B cell (primary cell): ENCODE measurements around the gene TMEM239. TPM values are rescaled to one million over a fixed set of nuclear protein-coding genes. Genes with fewer than 3 reads are reported as not detected.

Source experiments
- ATAC-seq: fragments of 200-7000 bp; cut with Tn5 transposase; one replicate; pipeline ENCODE4 v1.10.0; 2021; ENCODE audit warnings: low read depth, mild to moderate bottlenecking, moderate number of reproducible peaks, moderate library complexity
- CTCF ChIA-PET: fragments of 350-600 bp; sonication (Branson Sonifier 250); formaldehyde crosslinking; loops from one replicate; lab custom pipeline; 2021; ENCODE audit warnings: antibody characterized with exemption, inconsistent platforms; lab: Charles Lee
- POLR2A ChIA-PET: fragments of 350-600 bp; sonication (Branson Sonifier 250); formaldehyde crosslinking; loops from one replicate; lab custom pipeline; 2021; ENCODE audit warnings: antibody characterized with exemption; lab: Charles Lee
- DNase-seq: peaks from one replicate; pipeline ENCODE4 v3.0.0; 2013
- H2AFZ ChIP-seq: 2 replicates; pipeline ENCODE4 v1.6.1; 2012; ENCODE audit warnings: mild to moderate bottlenecking, low read depth, low read length; ENCODE audit not compliant: insufficient read depth, poor library complexity, severe bottlenecking
- H3K27ac ChIP-seq, 2 donors: 1 replicate in 1 of 2; 2 replicates in 1 of 2; pipeline ENCODE4 v1.5.1; 2012 to 2013; ENCODE audit warnings: low read length in 2 of 2, mild to moderate bottlenecking in 2 of 2, moderate library complexity in 1 of 2
- H3K27me3 ChIP-seq, 4 experiments: fragments of 200-600 bp in 1 of 4; sonication (generic) in 1 of 4; replicated peaks in 1 of 4; 1 replicate in 2 of 4; 2 replicates in 2 of 4; pipeline versions ENCODE4 v1.6.1 to v1.7.0; 2013 to 2016; ENCODE audit warnings: low read length in 3 of 4, mild to moderate bottlenecking in 2 of 4, mixed read lengths in 1 of 4, moderate library complexity in 1 of 4; ENCODE audit not compliant: insufficient read depth in 4 of 4, control insufficient read depth in 3 of 4; ENCODE audit errors: control extremely low read depth in 1 of 4
- H3K36me3 ChIP-seq, 2 experiments: replicated peaks in 1 of 2; 1 replicate in 1 of 2; 2 replicates in 1 of 2; pipeline versions ENCODE4 v1.6.1 to v1.7.1; 2013; ENCODE audit warnings: low read length in 1 of 2; ENCODE audit not compliant: insufficient read depth in 2 of 2, control insufficient read depth in 1 of 2; ENCODE audit errors: control extremely low read depth in 1 of 2, extremely low read depth in 1 of 2
- H3K4me1 ChIP-seq, 2 donors: fragments of 200-600 bp in 1 of 2; sonication (generic) in 1 of 2; 1 replicate in 1 of 2; 2 replicates in 1 of 2; pipeline versions ENCODE4 v1.5.1 to v1.6.1; 2013 to 2017; ENCODE audit warnings: low read length in 2 of 2; ENCODE audit not compliant: control insufficient read depth in 2 of 2, insufficient read depth in 2 of 2
- H3K4me2 ChIP-seq: replicated peaks from 2 replicates; pipeline ENCODE3; 2012; ENCODE audit warnings: mild to moderate bottlenecking, low read depth, low read length; ENCODE audit not compliant: poor library complexity, severe bottlenecking
- H3K4me3 ChIP-seq, 5 experiments: fragments of 200-600 bp in 1 of 5; sonication (generic) in 1 of 5; 1 replicate in 3 of 5; 2 replicates in 2 of 5; pipeline versions ENCODE4 v1.5.1 to v1.7.0; 2011 to 2016; ENCODE audit warnings: low read length in 4 of 5, mild to moderate bottlenecking in 4 of 5, low read depth in 2 of 5, control low read depth in 1 of 5, moderate library complexity in 1 of 5; ENCODE audit not compliant: insufficient read depth in 1 of 5; ENCODE audit errors: control extremely low read depth in 1 of 5, extremely low read depth in 1 of 5
- H3K79me2 ChIP-seq: fragments of 200-600 bp; sonication (generic); one replicate; pipeline ENCODE4 v1.6.0; 2016; ENCODE audit warnings: low read length; ENCODE audit not compliant: control insufficient read depth, insufficient read depth
- H3K9ac ChIP-seq: fragments of 200-600 bp; sonication (generic); 2 replicates; pipeline ENCODE4 v1.6.1; 2017; ENCODE audit warnings: mild to moderate bottlenecking, low read length, moderate library complexity
- H3K9me3 ChIP-seq, 3 donors: one replicate each; pipeline versions ENCODE4 v1.6.1 to v1.7.1; 2013; ENCODE audit warnings: low read length in 2 of 3; ENCODE audit not compliant: control insufficient read depth in 2 of 3, insufficient read depth in 1 of 3; ENCODE audit errors: control extremely low read depth in 1 of 3
- H4K20me1 ChIP-seq: 2 replicates; pipeline ENCODE4 v1.6.0; 2012; ENCODE audit warnings: mild to moderate bottlenecking, low read length; ENCODE audit not compliant: insufficient read depth, control insufficient read depth, poor library complexity, severe bottlenecking
- H3K27ac Mint-ChIP-seq: one replicate; pipeline ENCODE4 v1.8.0; 2021; ENCODE audit warnings: mixed read lengths
- H3K27me3 Mint-ChIP-seq: one replicate; pipeline ENCODE4 v1.8.0; 2021; ENCODE audit warnings: mixed read lengths
- H3K4me1 Mint-ChIP-seq: one replicate; pipeline ENCODE4 v1.8.0; 2021; ENCODE audit warnings: mixed read lengths
- H3K4me3 Mint-ChIP-seq: one replicate; pipeline ENCODE4 v1.8.0; 2021; ENCODE audit warnings: mixed read lengths
- H3K9me3 Mint-ChIP-seq: one replicate; pipeline ENCODE4 v1.8.0; 2022; ENCODE audit warnings: mixed read lengths; ENCODE audit not compliant: insufficient read depth
- CTCF ChIP-seq: fragments of 200-600 bp; IDR thresholded peaks from one replicate; pipeline ENCODE4 v1.8.0; 2022; ENCODE audit warnings: antibody characterized with exemption, mild to moderate bottlenecking
- EZH2 ChIP-seq: IDR thresholded peaks from 2 replicates; pipeline ENCODE4 v1.6.1; 2012; ENCODE audit warnings: borderline replicate concordance, low read depth, mild to moderate bottlenecking, moderate library complexity, low read length; ENCODE audit not compliant: insufficient read depth, poor library complexity, severe bottlenecking
- WGBS: methylation state at CpG from one replicate; pipeline ENCODE4 v1.1.5; 2013; ENCODE audit warnings: missing lambda C conversion rate; ENCODE audit not compliant: insufficient coverage; 5-methylcytosine and 5-hydroxymethylcytosine counted together
- intact Hi-C: fragments of 100-400 bp; cut with micrococcal nuclease; formaldehyde crosslinking; loops from one replicate; pipeline ENCODE4 v1.10.0; 2022
- polyA plus RNA-seq: library from polyadenylated mRNA; depleted of rRNA; stranded (reverse); fragments of >200 nt; gene quantifications from 2 replicates; pipeline ENCODE4 v1.2.3, GENCODE V29; 2012
- total RNA-seq, 2 donors: library from RNA; stranded (reverse); fragments of 120-200 nt in 1 of 2; gene quantifications; 1 replicate in 1 of 2; 2 replicates in 1 of 2; pipeline versions ENCODE4 v1.2.3 to v1.2.4, GENCODE V29; 2013 to 2022

TMEM239 gene
- total and polyA plus RNA-seq, 2 donors (not counting 1 experiment from before 2014, with no cell fraction given): not detected

GRCh38 chr20:2775139-2775538 lies 41.0 kb upstream of the TMEM239 start:
- Mint-ChIP-seq H3K27me3 (peaks cover 32% of the 10 kb centered on the region), H3K9me3 (no peaks in the 10 kb centered on the region), H3K4me1 (no peaks in the 10 kb centered on the region), H3K4me3 (no peak overlapping the region), H3K27ac (no peak overlapping the region)
- H3K27me3 ChIP-seq: peaks cover 0 to 5% (median 0%) of the 10 kb centered on the region in 4 experiments
- H3K36me3 ChIP-seq: no peaks in the 10 kb centered on the region
- ATAC-seq (no peak), DNase-seq (no peak)
- no peaks in the 10 kb centered on the region for H4K20me1 ChIP-seq
- ChIA-PET POLR2A (no interaction called here), CTCF (no interaction called here)
- no peak overlapping the region for H2AFZ ChIP-seq
- TF ChIP-seq EZH2: no peak
- no peak for TF ChIP-seq CTCF
- intact Hi-C loops: no loop called here
- H3K9ac ChIP-seq: no peak overlapping the region
- no peak overlapping the region for H3K27ac ChIP-seq
- peaks cover 0 to 7% (median 1%) of the 10 kb centered on the region in 3 donors for H3K9me3 ChIP-seq
- no peaks in the 10 kb centered on the region for H3K4me1 ChIP-seq
- WGBS: 67% methylated on average over 1 of the region's 3 CpGs
- H3K4me2 ChIP-seq: no peak overlapping the region
- H3K79me2 ChIP-seq: no peaks in the 10 kb centered on the region
- no peak overlapping the region for H3K4me3 ChIP-seq

DNA sequence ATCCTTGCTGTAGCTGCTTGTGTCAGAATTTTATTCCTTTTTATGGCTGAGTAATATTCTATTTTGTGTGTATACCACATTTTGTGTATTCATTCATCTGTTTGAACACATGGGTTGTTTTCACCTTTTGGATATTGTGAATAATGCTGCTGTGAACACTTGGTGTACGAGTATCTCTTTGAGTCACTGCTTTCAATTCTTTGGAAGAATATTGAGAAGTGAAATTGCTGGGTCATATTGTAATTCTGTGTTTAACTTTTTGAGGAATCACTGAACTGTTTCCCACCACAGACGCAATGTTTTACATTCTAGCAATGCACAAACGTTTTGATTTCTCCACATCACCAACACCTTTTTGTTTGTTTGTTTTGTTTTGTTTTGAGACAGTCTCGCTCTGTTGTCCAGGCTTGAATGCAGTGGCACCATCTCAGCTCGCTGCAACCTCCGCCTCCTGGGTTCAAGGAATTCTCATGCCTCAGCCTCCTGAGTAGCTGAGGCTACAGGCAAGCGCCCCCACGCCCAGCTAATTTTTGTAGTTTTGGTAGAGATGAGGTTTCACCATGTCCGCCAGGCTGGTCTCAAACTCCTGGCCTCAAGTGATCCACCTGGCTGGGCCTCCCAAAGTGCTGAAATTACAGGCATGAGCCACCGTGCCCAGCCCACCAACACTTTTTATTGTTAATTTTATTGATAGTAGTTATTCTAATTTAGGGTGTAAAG lies 37.4 kb upstream of the TMEM239 start:
- Histone ChIP-seq H3K79me2 (no peaks in the 10 kb centered on the region), H3K4me1 (no peaks in the 10 kb centered on the region), H3K9me3 (peaks cover 0 to 7% (median 1%) of the 10 kb centered on the region in 3 donors), H3K4me2 (no peak overlapping the region), H3K27me3 (peaks cover 0 to 5% (median 0%) of the 10 kb centered on the region in 4 experiments), H4K20me1 (no peaks in the 10 kb centered on the region), H3K9ac (no peak overlapping the region), H2AFZ (no peak overlapping the region), H3K27ac (no peak overlapping the region), H3K36me3 (no peaks in the 10 kb centered on the region), H3K4me3 (no peak overlapping the region)
- Mint-ChIP-seq H3K4me3 (no peak overlapping the region), H3K27me3 (peaks cover 34% of the 10 kb centered on the region), H3K4me1 (no peaks in the 10 kb centered on the region), H3K27ac (no peak overlapping the region), H3K9me3 (no peaks in the 10 kb centered on the region)
- 88% methylated on average over 4 of the region's 10 CpGs for WGBS
- ChIA-PET CTCF (no interaction called here), POLR2A (no interaction called here)
- ATAC-seq: no peak
- no peak for TF ChIP-seq EZH2
- no peak for DNase-seq
- intact Hi-C loops: no loop called here
